GM21717 (cell line): Measurements from ENCODE around the gene CFAP47.
"Not testable (repeated sequence)": the region's sequence is repeated elsewhere in the genome, so short reads cannot be mapped to it uniquely, and the experiment has no call there.

ENCODE experiments used
- ATAC-seq: cut with Tn5 transposase; IDR thresholded peaks from one replicate; pipeline ENCODE4 v1.9.1; 2021; ENCODE audit warnings: mild to moderate bottlenecking, moderate library complexity; ENCODE audit not compliant: unreplicated experiment

CFAP47 gene

GRCh38 chrX:36214924-36215323, 295.4 kb downstream of the CFAP47 start:
- ATAC-seq, result no peak

GRCh38 chrX:36218801-36219200, 299.3 kb downstream of the CFAP47 start:
- ATAC-seq, result no peak

GRCh38 chrX:36234840-36235528, 315.4 kb downstream of the CFAP47 start:
- not testable (repeated sequence) for ATAC-seq

- ATAC-seq, result no peak
These were observed 321.9 kb downstream of the CFAP47 start for GRCh38 chrX:36241397-36241796.

- no peak for ATAC-seq
These were observed 346.6 kb downstream of the CFAP47 start for GRCh38 chrX:36266155-36266554.

DNA sequence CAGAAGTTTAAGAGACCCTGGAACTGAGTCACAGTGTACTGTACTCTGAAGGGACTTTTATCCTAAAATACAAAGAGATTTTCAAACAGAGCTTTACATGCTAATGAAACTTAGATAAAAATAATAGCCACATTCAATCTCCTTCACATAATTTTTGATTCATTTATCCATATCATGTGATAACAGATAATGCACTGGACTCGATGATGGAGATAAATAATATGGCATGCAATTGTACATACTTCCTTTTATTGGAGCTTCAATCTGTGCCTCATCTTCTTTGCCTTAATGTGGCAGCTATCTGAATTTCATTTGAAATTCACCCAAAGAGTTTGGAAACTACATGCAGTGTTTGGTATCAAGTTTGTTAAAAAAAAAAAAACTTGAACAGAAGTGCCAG, 390.6 kb downstream of the CFAP47 start:
- ATAC-seq, result no peak

GRCh38 chrX:36314303-36314702, 394.8 kb downstream of the CFAP47 start:
- no peak for ATAC-seq

- ATAC-seq, result no peak
These were observed 415.0 kb downstream of the CFAP47 start for GRCh38 chrX:36334572-36334971.

- no peak for ATAC-seq
These were observed 417.2 kb downstream of the CFAP47 start for GRCh38 chrX:36336751-36337150.

DNA sequence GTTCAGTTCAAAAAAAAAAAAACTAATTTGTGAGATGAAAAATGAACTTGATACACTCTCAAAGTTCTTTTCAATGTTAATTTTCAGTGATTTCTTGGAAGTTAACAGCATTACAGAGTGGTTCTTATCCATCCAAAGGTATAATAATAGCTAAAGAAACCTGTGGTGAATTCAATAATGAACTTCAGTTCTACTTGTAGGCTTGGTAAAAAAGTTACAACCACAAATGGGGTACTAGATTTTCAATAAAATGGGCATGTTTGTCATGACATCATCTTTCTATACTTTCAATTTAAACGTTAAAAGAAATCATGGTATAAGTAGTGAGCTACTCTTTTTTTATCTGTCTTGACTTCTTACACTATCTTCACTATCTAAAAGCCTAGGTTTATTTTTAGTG, 424.8 kb downstream of the CFAP47 start:
- no peak for ATAC-seq

- no peak for ATAC-seq
These were observed 429.0 kb downstream of the CFAP47 start for GRCh38 chrX:36348509-36348908.

- ATAC-seq, result no peak
These were observed 438.3 kb downstream of the CFAP47 start for GRCh38 chrX:36357855-36358254.

- no peak for ATAC-seq
These were observed 444.7 kb downstream of the CFAP47 start for GRCh38 chrX:36364262-36364661.

- ATAC-seq, result no peak
These were observed 464.0 kb downstream of the CFAP47 start for GRCh38 chrX:36383495-36383894.

DNA sequence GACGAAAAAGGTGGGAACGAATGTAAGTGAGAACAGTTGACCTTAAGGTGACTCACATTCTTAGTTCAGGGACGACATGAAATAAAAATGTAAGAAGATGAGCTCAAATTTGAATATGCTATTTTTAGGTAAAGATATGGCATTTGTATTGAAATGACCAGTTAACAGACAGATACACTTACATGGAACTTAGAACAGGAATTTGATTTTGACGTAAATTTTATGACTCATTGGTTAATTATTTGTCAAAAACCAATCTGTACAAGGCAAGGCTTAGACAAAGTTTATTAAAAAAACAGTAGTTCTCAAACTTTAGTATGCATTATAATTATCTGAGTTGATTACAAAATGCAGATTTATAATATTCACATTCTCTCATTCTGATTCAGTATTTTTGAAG, 469.4 kb downstream of the CFAP47 start:
- ATAC-seq, result no peak

GRCh38 chrX:36401774-36402173, 482.2 kb downstream of the CFAP47 start:
- no peak for ATAC-seq

DNA sequence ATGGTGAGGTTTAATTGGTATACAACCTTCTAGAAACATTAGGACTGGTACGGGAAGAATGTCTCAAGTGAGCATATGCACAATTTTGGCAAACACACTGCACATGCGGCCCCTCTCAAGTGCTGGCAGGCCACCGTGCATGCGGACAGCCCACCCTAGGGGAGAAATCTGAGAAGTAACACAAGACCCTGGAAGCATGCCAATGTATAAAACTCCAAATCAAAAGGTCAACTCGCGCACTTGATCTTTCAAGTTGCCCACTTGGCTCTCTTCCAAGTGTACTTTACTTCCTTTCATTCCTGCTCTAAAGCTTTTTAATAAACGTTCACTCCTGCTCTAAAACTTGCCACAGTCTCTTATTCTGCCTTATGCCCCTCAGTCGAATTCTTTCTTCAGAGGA, 488.3 kb downstream of the CFAP47 start:
- no peak for ATAC-seq

DNA sequence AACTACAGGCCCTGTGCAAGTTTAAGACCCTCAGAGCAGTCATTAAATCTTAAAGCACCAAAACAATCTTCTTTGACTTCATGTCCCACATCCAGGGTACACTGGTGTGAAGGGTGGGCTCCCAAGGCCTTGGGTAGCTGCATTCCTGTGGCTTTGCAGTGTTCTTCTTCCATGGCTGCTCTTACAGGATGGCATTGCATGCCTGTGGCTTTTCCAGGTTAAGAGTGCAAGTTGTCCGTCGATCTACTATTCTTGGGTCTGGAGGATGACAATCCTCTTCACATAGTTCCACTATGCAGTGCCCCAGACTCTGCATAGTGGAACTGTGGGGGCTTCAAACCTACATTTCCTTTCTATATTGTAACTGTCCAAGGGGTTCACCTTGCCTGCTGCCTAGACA, 494.5 kb downstream of the CFAP47 start:
- no peak for ATAC-seq

- ATAC-seq, result no peak
These were observed 502.8 kb downstream of the CFAP47 start for GRCh38 chrX:36422368-36422767.

DNA sequence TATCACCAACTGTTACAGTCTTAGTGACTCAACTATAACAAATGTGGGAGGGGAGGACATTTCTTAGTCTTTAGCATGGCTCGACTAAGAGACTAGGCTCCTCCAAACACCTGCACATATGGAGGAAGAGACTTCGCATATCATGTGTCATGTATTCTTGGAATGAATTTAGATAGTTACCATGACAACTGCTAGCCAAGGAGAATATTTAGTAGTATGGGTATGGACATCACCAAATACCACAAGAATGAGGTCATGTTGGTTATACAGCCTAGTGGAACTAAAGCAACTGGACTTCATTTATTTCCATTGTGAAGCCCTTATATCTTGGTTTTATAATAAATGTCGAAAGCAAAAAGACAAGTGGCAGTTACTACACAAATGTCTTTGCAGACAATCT, 512.3 kb downstream of the CFAP47 start:
- ATAC-seq, result no peak

DNA sequence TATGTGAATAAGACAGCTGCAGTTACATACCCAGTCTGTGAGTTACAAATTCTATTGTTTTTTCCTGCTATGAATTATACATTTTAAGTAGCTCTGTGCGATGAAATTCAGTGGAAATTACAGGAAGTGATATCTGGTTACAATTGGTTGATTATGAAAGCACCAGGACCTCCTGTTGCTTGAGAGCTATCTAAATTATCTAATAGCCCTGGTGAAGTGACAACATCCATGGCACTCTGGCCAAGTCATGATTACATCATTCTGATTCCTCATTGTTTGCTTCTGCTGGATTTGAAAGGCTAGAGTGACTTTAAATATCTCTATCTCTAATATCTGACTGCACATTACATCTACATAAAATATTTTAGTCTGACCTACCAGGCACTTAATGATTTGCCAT, 515.0 kb downstream of the CFAP47 start:
- no peak for ATAC-seq
